ENCODE measurements around the gene HNRNPD.
"Not testable (repeated sequence)": the region's sequence is repeated elsewhere in the genome, so short reads cannot be mapped to it uniquely, and the experiment has no call there.

GRCh38 chr4:82366431-82366830 is 7.4 kb downstream of the HNRNPD start:
- not testable (repeated sequence) for TF ChIP-seq POLR2AphosphoS5 (IDR thresholded peaks at IDR 0.05; ENCODE audit: insufficient read depth in 1 of 2, low read depth in 1 of 2); POLR2A (IDR thresholded peaks at IDR 0.05)
- TF ChIP-seq, protein P1, sequence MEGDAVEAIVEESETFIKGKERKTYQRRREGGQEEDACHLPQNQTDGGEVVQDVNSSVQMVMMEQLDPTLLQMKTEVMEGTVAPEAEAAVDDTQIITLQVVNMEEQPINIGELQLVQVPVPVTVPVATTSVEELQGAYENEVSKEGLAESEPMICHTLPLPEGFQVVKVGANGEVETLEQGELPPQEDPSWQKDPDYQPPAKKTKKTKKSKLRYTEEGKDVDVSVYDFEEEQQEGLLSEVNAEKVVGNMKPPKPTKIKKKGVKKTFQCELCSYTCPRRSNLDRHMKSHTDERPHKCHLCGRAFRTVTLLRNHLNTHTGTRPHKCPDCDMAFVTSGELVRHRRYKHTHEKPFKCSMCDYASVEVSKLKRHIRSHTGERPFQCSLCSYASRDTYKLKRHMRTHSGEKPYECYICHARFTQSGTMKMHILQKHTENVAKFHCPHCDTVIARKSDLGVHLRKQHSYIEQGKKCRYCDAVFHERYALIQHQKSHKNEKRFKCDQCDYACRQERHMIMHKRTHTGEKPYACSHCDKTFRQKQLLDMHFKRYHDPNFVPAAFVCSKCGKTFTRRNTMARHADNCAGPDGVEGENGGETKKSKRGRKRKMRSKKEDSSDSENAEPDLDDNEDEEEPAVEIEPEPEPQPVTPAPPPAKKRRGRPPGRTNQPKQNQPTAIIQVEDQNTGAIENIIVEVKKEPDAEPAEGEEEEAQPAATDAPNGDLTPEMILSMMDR (IDR thresholded peaks at IDR 0.05) = not testable (repeated sequence)
